Esophagus (tissue), 2 donors: Measurements from ENCODE around the gene PGRMC2. TPM values are rescaled to one million over a fixed set of nuclear protein-coding genes. Genes with fewer than 3 reads are reported as not detected.
A peak's percentile ranks its signal among the peaks of the same experiment; 100 is the strongest.

Experiments used
- H3K27ac ChIP-seq, 2 donors: one replicate each; pipeline ENCODE4 v1.5.1; 2013; ENCODE audit warnings: low read depth in 2 of 2, mild to moderate bottlenecking in 2 of 2, inconsistent platforms in 1 of 2, low read length in 1 of 2, moderate library complexity in 1 of 2
- H3K27me3 ChIP-seq, 2 donors: one replicate each; pipeline ENCODE4 v1.6.1; 2013; ENCODE audit warnings: low read length in 2 of 2, control low read depth in 1 of 2, mild to moderate bottlenecking in 1 of 2; ENCODE audit not compliant: insufficient read depth in 2 of 2, control insufficient read depth in 1 of 2
- H3K36me3 ChIP-seq, 2 donors: one replicate each; pipeline ENCODE4 v1.6.1; 2013; ENCODE audit warnings: low read length in 1 of 2; ENCODE audit not compliant: control insufficient read depth in 2 of 2, insufficient read depth in 2 of 2
- H3K4me1 ChIP-seq, 2 donors: one replicate each; pipeline ENCODE4 v1.6.1; 2013; ENCODE audit warnings: low read length in 1 of 2; ENCODE audit not compliant: control insufficient read depth in 2 of 2, insufficient read depth in 2 of 2
- H3K4me3 ChIP-seq, 2 donors: one replicate each; pipeline ENCODE4 v1.5.1; 2013; ENCODE audit warnings: low read length in 2 of 2, mild to moderate bottlenecking in 2 of 2, low read depth in 1 of 2, moderate library complexity in 1 of 2
- H3K9me3 ChIP-seq, 2 donors: one replicate each; pipeline ENCODE4 v1.6.1; 2013; ENCODE audit warnings: mild to moderate bottlenecking in 2 of 2, low read depth in 1 of 2, low read length in 1 of 2, moderate library complexity in 1 of 2; ENCODE audit not compliant: control insufficient read depth in 2 of 2, insufficient read depth in 1 of 2
- WGBS, 2 donors: extraction: QIAGEN DNeasy Blood & Tissue Kit; methylation state at CpG; one replicate each; pipeline ENCODE4 v1.1.7; 2013; 5-methylcytosine and 5-hydroxymethylcytosine counted together
- polyA plus RNA-seq, 2 donors: library from polyadenylated mRNA; stranded (reverse); fragments of 200-250 nt; gene quantifications; one replicate each; pipeline ENCODE4 v1.2.3, GENCODE V29; 2013
- donor health status: healthy with polysubstance abuse.
- donor health status: Bipolar disorder and iron deficiency.

PGRMC2 gene
- 10 to 100 TPM; 23.2 to 29.0 TPM for polyA plus RNA-seq

GRCh38 chr4:128287141-128287870 is at the start of gene PGRMC2:
TSS of gene PGRMC2 (minus strand) at chr4:128287813. CDS start at chr4:128287790, 23 bp downstream.
- Histone ChIP-seq H3K4me3 (peak within 1 kb of the TSS; percentile 78 to 86), H3K27me3 (no peaks in the 10 kb centered on the region), H3K36me3 (no peaks in the 10 kb centered on the region), H3K9me3 (no peaks in the 10 kb centered on the region), H3K4me1 (no peaks in the 10 kb centered on the region), H3K27ac (peak within 1 kb of the TSS; percentile 97 to 100)
- WGBS, 2 donors, result 1% methylated on average over 50 to 67 of the region's 67 CpGs

GRCh38 chr4:128335541-128335940 is 47.9 kb upstream of the PGRMC2 start:
- WGBS, 2 donors, result 82 to 88% methylated on average over 3 of the region's 3 CpGs
- H3K36me3 ChIP-seq, result no peaks in the 10 kb centered on the region
- H3K27me3 ChIP-seq, result no peaks in the 10 kb centered on the region
- H3K9me3 ChIP-seq, result no peaks in the 10 kb centered on the region
- H3K27ac ChIP-seq, result no peak overlapping the region
- H3K4me1 ChIP-seq, result no peaks in the 10 kb centered on the region
- no peak overlapping the region for H3K4me3 ChIP-seq

- no peaks in the 10 kb centered on the region for H3K4me1 ChIP-seq
- no peak overlapping the region for H3K4me3 ChIP-seq
- H3K27me3 ChIP-seq, result no peaks in the 10 kb centered on the region
- H3K27ac ChIP-seq, result no peak overlapping the region
- H3K9me3 ChIP-seq, result no peaks in the 10 kb centered on the region
- peaks cover 0 to 3% of the 10 kb centered on the region in 2 donors for H3K36me3 ChIP-seq
- 66 to 81% methylated on average over 2 of the region's 2 CpGs for WGBS, 2 donors
Measured at GRCh38 chr4:128334256-128334655, 46.6 kb upstream of the PGRMC2 start.

- H3K4me3 ChIP-seq, result no peak overlapping the region
- H3K4me1 ChIP-seq, result no peaks in the 10 kb centered on the region
- H3K36me3 ChIP-seq, result peaks cover 0 to 3% of the 10 kb centered on the region in 2 donors
- no peak overlapping the region for H3K27ac ChIP-seq
- no peaks in the 10 kb centered on the region for H3K27me3 ChIP-seq
- 90 to 93% methylated on average over 6 of the region's 6 CpGs for WGBS, 2 donors
- H3K9me3 ChIP-seq, result no peaks in the 10 kb centered on the region
Measured at GRCh38 chr4:128333309-128334018, 45.9 kb upstream of the PGRMC2 start.

GRCh38 chr4:128332081-128332480 is 44.5 kb upstream of the PGRMC2 start:
- Histone ChIP-seq H3K9me3 (no peaks in the 10 kb centered on the region), H3K36me3 (peaks cover 0 to 3% of the 10 kb centered on the region in 2 donors), H3K27ac (no peak overlapping the region), H3K27me3 (no peaks in the 10 kb centered on the region), H3K4me3 (no peak overlapping the region), H3K4me1 (no peaks in the 10 kb centered on the region)

GRCh38 chr4:128329638-128330037 is 42.0 kb upstream of the PGRMC2 start:
- WGBS, 2 donors, result 77 to 82% methylated on average over 4 of the region's 4 CpGs
- Histone ChIP-seq H3K4me1 (no peaks in the 10 kb centered on the region), H3K27ac (no peak overlapping the region), H3K9me3 (no peaks in the 10 kb centered on the region), H3K27me3 (no peaks in the 10 kb centered on the region), H3K4me3 (no peak overlapping the region), H3K36me3 (peaks cover 0 to 3% of the 10 kb centered on the region in 2 donors)

GRCh38 chr4:128328106-128328505 is 40.5 kb upstream of the PGRMC2 start:
- 78 to 86% methylated on average over 6 of the region's 6 CpGs for WGBS, 2 donors
- H3K27me3 ChIP-seq, result no peaks in the 10 kb centered on the region
- H3K27ac ChIP-seq, result no peak overlapping the region

GRCh38 chr4:128323401-128323800 is 35.8 kb upstream of the PGRMC2 start:
- 72 to 74% methylated on average over 1 of the region's 1 CpG for WGBS, 2 donors
- no peak overlapping the region for H3K4me3 ChIP-seq
- no peaks in the 10 kb centered on the region for H3K27me3 ChIP-seq
- H3K4me1 ChIP-seq, result no peaks in the 10 kb centered on the region
- no peaks in the 10 kb centered on the region for H3K9me3 ChIP-seq
- H3K36me3 ChIP-seq, result no peaks in the 10 kb centered on the region
- H3K27ac ChIP-seq, result no peak overlapping the region

More at GRCh38 chr4:128328106-128328505, 40.5 kb upstream of the PGRMC2 start:
- Histone ChIP-seq H3K4me1 (no peaks in the 10 kb centered on the region), H3K4me3 (no peak overlapping the region), H3K36me3 (peaks cover 0 to 3% of the 10 kb centered on the region in 2 donors), H3K9me3 (no peaks in the 10 kb centered on the region)

GRCh38 chr4:128322986-128323385 is 35.4 kb upstream of the PGRMC2 start:
- Histone ChIP-seq H3K9me3 (no peaks in the 10 kb centered on the region), H3K4me3 (no peak overlapping the region), H3K36me3 (no peaks in the 10 kb centered on the region), H3K4me1 (no peaks in the 10 kb centered on the region), H3K27me3 (no peaks in the 10 kb centered on the region), H3K27ac (no peak overlapping the region)
- WGBS, 2 donors, result 54 to 56% methylated on average over 2 of the region's 2 CpGs
